ENCODE results near the gene GPR68. TPM values are rescaled to one million over a fixed set of nuclear protein-coding genes. Genes with fewer than 3 reads are reported as not detected.

The GPR68 gene
- total and polyA plus RNA-seq, 2 of the 4 experiments (the other 2 are of a cell fraction) = 0.72 to 0.94 TPM

- no peak for ATAC-seq (ENCODE audit: low read depth)
- in situ Hi-C loops (cut with MboI; ENCODE audit: low sequenced_read_pairs) = no loop called here
- BruUV-seq (replicated peaks) = no TSS peak
Measured at GRCh38 chr14:91220581-91221000, 23.9 kb downstream of the GPR68 start.

More at GRCh38 chr14:91220581-91221000, 23.9 kb downstream of the GPR68 start:
- Histone ChIP-seq H3K27me3 (ENCODE audit: control insufficient read depth, insufficient read depth, low read length) (no peaks in the 10 kb centered on the region), H2BK120ac (ENCODE audit: low read depth, low read length) (no peak overlapping the region), H2BK20ac (ENCODE audit: low read depth, low read length) (no peak overlapping the region), H3K4me1 (ENCODE audit: control insufficient read depth, insufficient read depth, low read length) (no peaks in the 10 kb centered on the region; the same call in 1 of the 2 replicates), H3K79me1 (ENCODE audit: low read depth in 1 of 2, low read length in 2 of 2) (no peaks in the 10 kb centered on the region), H4K20me1 (ENCODE audit: insufficient read depth, low read length) (no peaks in the 10 kb centered on the region), H2AFZ (replicated peaks; ENCODE audit: low read length, poor library complexity) (no peak overlapping the region), H3K9ac (ENCODE audit: low read depth, low read length) (no peak overlapping the region), H3K56ac (ENCODE audit: extremely low read depth, insufficient read depth, low read length) (no peak overlapping the region), H2AK5ac (ENCODE audit: low read depth, low read length) (no peak overlapping the region), H3K36me3 (ENCODE audit: control insufficient read depth, insufficient read depth, low read length) (peaks cover 9% of the 10 kb centered on the region; the same call in 1 of the 2 replicates), H3K27ac (ENCODE audit: insufficient read depth, low read length) (no peak overlapping the region), H2AK9ac (replicated peaks; ENCODE audit: low read depth, low read length, poor library complexity) (no peak overlapping the region), H3K4ac (ENCODE audit: low read depth, low read length) (no peak overlapping the region), H3K18ac (ENCODE audit: low read depth, low read length) (no peak overlapping the region), H3K4me3 (ENCODE audit: insufficient read depth, low read depth, low read length) (no peak overlapping the region), H2BK5ac (ENCODE audit: low read depth, low read length, poor library complexity, severe bottlenecking) (no peak overlapping the region), H3K23ac (ENCODE audit: low read depth, low read length) (no peak overlapping the region), H3K4me2 (ENCODE audit: low read depth, low read length) (no peak overlapping the region), H3K9me3 (ENCODE audit: control insufficient read depth, insufficient read depth, low read length) (peaks cover 3% of the 10 kb centered on the region; the same call in 1 of the 2 replicates), H3K14ac (replicated peaks; ENCODE audit: low read depth, low read length) (no peak overlapping the region), H4K91ac (ENCODE audit: insufficient read depth, low read depth, low read length) (no peak overlapping the region), H3K9me1 (ENCODE audit: insufficient read depth, low read length) (peaks cover 6% of the 10 kb centered on the region; the same call in 1 of the 2 replicates), H4K5ac (ENCODE audit: low read depth, low read length) (no peak overlapping the region), H2BK15ac (ENCODE audit: low read depth, low read length) (no peak overlapping the region), H4K8ac (ENCODE audit: low read depth in 2 of 2, low read length in 2 of 2) (no peak overlapping the region)
- CTCF ChIA-PET = no interaction called here
- intact Hi-C loops (cut with micrococcal nuclease) (no loop called here), dilution Hi-C loops (cut with HindIII; ENCODE audit: low sequenced_read_pairs, unreplicated experiment) (no loop called here)
- no peak for DNase-seq
- POLR2A ChIA-PET (ENCODE audit: unreplicated experiment) = no interaction called here
- TF ChIP-seq RAD21 (IDR thresholded peaks at IDR 0.05; ENCODE audit: low read length) = no peak
- no peak for TF ChIP-seq FOS (IDR thresholded peaks at IDR 0.05; ENCODE audit: low read depth, low read length)
- TF ChIP-seq RFX5 (IDR thresholded peaks at IDR 0.05; ENCODE audit: low read depth, low read length) = no peak
- no peak for TF ChIP-seq NFE2L2 (IDR thresholded peaks at IDR 0.05; ENCODE audit: low read depth, low read length)
- no peak for TF ChIP-seq USF2 (IDR thresholded peaks at IDR 0.05; ENCODE audit: low read depth, low read length)
- no peak for TF ChIP-seq BHLHE40 (IDR thresholded peaks at IDR 0.05; ENCODE audit: low read depth, low read length)
- TF ChIP-seq SMC3 (IDR thresholded peaks at IDR 0.05; ENCODE audit: low read depth, low read length) = no peak
- TF ChIP-seq CEBPB (IDR thresholded peaks at IDR 0.05; ENCODE audit: low read depth, low read length) = no peak
- no peak for TF ChIP-seq CHD1 (IDR thresholded peaks at IDR 0.05; ENCODE audit: low read depth, low read length)
- TF ChIP-seq POLR2A (IDR thresholded peaks at IDR 0.05; ENCODE audit: low read depth, low read length) = no peak
- 91% methylated on average over 6 of the region's 9 CpGs; no CpG with 5 or more reads in 1 of the 2 experiments for WGBS, 2 experiments (ENCODE audit: extremely low coverage in 2 of 2, insufficient read length in 1 of 2)

Measured in IMR-90 (cell line).